Measurements from ENCODE around the gene PCDHGC4.

PCDHGC4 gene

DNA sequence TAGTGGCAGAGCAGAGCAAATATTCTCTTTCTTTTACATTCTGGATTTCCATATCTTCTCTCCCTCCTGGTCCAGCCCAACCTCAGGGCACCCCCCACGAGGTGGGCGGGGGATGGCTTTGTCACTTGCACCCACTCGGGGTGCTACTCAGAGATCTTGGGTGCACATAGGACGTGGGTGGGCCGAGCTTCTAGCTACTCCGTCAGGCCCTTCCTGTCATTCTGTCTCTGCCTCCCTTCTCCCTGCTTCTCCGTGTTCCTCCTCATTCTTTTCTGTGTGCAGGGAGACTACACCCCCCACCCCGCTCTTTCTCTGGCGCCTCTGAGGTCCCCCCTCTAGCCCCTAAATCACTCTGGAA is 23.6 kb downstream of the PCDHGC4 start:
- ChIA-PET POLR2A (ENCODE audit: low non-redundant PET) (no interaction called here), CTCF (interaction anchor here (0.7 to 3.3 kb wide), 5 partner anchors 16 to 80 kb away, joined by 3 to 22 read pairs (median 5); no protein-coding TSS in a partner anchor)
- peak overlapping the region; percentile 97 for H3K27ac ChIP-seq
- TF ChIP-seq, protein P1, sequence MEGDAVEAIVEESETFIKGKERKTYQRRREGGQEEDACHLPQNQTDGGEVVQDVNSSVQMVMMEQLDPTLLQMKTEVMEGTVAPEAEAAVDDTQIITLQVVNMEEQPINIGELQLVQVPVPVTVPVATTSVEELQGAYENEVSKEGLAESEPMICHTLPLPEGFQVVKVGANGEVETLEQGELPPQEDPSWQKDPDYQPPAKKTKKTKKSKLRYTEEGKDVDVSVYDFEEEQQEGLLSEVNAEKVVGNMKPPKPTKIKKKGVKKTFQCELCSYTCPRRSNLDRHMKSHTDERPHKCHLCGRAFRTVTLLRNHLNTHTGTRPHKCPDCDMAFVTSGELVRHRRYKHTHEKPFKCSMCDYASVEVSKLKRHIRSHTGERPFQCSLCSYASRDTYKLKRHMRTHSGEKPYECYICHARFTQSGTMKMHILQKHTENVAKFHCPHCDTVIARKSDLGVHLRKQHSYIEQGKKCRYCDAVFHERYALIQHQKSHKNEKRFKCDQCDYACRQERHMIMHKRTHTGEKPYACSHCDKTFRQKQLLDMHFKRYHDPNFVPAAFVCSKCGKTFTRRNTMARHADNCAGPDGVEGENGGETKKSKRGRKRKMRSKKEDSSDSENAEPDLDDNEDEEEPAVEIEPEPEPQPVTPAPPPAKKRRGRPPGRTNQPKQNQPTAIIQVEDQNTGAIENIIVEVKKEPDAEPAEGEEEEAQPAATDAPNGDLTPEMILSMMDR (conservative IDR thresholded peaks at IDR 0.05; ENCODE audit: low read depth): no peak
- no peak for DNase-seq (ENCODE audit: low spot score)

DNA sequence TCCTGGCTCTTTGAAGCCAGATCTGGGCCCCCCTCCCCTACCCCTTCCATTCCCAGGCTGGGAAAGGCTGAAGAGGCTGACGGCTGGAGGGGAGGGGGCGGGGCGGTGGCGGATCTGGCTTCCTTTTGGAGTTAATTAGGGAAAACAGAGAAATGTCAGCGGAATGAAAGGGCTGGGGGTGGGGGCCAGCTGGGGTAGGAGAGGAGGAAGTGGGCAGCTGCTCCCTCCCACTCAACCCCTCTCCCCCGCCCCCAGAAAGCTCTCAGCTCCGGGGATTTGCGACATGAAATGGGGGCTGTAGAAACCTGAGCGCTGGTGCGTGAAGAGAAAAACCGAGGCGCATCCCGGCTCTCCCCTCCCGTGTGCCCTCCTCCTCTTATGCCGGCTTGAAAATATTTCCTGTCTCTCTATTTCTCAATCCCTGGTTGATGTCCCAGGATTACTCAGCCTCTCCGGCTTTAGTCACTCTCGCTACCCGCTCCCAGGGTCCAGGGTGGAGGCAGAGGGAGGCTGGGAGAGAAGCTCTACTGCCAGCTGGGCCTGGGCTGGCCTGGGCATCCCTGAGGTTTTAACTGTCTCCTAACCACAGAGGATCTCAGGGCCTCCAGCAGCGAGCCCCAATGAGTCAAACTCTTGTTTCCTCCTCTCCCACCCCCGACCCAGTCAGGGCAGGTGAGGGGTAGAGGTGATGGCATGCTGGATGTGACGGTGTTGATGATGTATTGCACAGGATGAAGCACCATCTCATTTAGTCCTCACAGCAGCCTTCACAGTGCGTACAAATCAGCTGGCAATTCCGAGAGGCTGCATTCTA is 24.2 kb downstream of the PCDHGC4 start:
- peak overlapping the region; percentile 97 for H3K27ac ChIP-seq
- peak; percentile 96 for DNase-seq (ENCODE audit: low spot score)
- TF ChIP-seq, protein P1 (conservative IDR thresholded peaks at IDR 0.05; ENCODE audit: low read depth): no peak
- POLR2A ChIA-PET (ENCODE audit: low non-redundant PET): interaction anchor here (1.1 kb wide), 1 partner anchor 106 kb away, joined by 3 read pairs; the partner anchor contains the start of gene PCDHGA9
- CTCF ChIA-PET: interaction anchor here (0.7 to 3.3 kb wide), 7 partner anchors 12 to 81 kb away, joined by 3 to 22 read pairs (median 5); no protein-coding TSS in a partner anchor

GRCh38 chr5:141510160-141510559 is 25.3 kb downstream of the PCDHGC4 start:
- CTCF ChIA-PET: interaction anchor here (0.6 to 3.3 kb wide), 5 partner anchors 15 to 678 kb away, joined by 3 to 22 read pairs (median 4); no protein-coding TSS in a partner anchor
- peak overlapping the region; percentile 97 for H3K27ac ChIP-seq
- TF ChIP-seq, protein P1 (conservative IDR thresholded peaks at IDR 0.05; ENCODE audit: low read depth): no peak
- no peak for DNase-seq (ENCODE audit: low spot score)
- POLR2A ChIA-PET (ENCODE audit: low non-redundant PET): interaction anchor here (1.1 kb wide), 1 partner anchor 107 kb away, joined by 3 read pairs; the partner anchor contains the start of gene PCDHGA9

DNA sequence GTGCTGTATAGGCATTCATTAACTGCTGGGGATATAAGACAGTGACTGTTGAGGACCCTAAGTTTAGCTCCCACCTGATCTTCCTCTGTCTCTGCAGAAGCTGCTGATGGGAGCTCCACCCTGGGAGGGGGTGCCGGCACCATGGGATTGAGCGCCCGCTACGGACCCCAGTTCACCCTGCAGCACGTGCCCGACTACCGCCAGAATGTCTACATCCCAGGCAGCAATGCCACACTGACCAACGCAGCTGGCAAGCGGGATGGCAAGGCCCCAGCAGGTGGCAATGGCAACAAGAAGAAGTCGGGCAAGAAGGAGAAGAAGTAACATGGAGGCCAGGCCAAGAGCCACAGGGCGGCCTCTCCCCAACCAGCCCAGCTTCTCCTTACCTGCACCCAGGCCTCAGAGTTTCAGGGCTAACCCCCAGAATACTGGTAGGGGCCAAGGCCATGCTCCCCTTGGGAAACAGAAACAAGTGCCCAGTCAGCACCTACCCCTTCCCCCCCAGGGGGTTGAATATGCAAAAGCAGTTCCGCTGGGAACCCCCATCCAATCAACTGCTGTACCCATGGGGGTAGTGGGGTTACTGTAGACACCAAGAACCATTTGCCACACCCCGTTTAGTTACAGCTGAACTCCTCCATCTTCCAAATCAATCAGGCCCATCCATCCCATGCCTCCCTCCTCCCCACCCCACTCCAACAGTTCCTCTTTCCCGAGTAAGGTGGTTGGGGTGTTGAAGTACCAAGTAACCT is 26.2 kb downstream of the PCDHGC4 start:
- TF ChIP-seq, protein P1 (conservative IDR thresholded peaks at IDR 0.05; ENCODE audit: low read depth): no peak
- no peak for DNase-seq (ENCODE audit: low spot score)
- CTCF ChIA-PET: interaction anchor here (0.5 to 1.5 kb wide), 7 partner anchors 10 to 1503 kb away, joined by 3 to 9 read pairs (median 4); no protein-coding TSS in a partner anchor
- POLR2A ChIA-PET (ENCODE audit: low non-redundant PET): no interaction called here
- H3K27ac ChIP-seq: peak overlapping the region; percentile 33

- no peak for DNase-seq (ENCODE audit: low spot score)
- CTCF ChIA-PET: interaction anchor here (0.6 to 2.7 kb wide), 13 partner anchors 9 to 793 kb away, joined by 3 to 15 read pairs (median 4); partner anchors contain the start of genes PCDHGA10 and PCDHGC5
- H3K27ac ChIP-seq: peak overlapping the region; percentile 99
- TF ChIP-seq, protein P1 (conservative IDR thresholded peaks at IDR 0.05; ENCODE audit: low read depth): no peak
- POLR2A ChIA-PET (ENCODE audit: low non-redundant PET): no interaction called here
Observed at GRCh38 chr5:141511771-141512325, 27.0 kb downstream of the PCDHGC4 start.
